DMS79 treated with DMSO at 0.1 percent for 48 hours (cell line): ENCODE results near the gene CCK.

Experiments
- DNase-seq: peaks from one replicate; lab custom pipeline; 2025; lab: John Stamatoyannopoulos, UW

CCK gene

DNA sequence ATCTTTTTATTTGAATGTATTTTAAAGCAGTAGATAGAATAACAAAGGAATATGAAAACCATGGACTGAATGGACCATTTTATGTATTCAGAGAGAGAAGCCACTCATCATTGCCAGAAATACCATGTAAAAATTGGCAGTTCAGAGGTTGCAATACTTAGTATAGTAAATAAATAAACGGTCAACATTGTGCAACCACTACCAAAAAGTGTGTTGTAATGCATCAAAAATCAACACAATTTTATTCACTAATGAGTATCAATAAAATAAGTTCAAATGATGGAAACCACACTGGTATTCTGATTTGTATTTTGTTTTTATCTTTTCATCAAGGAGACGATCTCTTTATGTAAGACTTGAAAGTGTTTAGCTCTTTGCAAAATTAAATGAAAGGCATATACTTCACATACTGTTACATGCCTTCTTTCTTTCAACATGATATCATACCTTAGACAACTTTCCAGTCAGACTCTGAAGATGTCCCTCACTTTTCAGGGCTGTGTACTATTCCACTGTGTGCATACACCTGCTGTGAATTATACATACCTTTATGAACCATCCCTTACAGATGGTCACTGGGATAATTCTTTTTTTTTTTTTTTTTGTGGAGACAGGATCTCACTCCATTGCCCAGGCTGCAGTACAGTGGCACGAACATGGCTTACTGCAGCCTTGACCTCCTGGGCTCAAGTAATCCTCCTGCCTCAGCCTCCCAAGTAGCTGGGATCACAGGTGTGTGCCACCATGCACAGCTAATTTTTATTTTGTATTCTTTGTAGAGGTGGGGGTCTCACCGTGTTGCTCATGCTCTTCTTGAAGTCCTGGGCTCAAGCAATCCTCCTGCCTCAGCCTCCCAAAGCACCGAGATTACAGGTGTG lies 40.3 kb downstream of the CCK start:
- no peak for DNase-seq

DNA sequence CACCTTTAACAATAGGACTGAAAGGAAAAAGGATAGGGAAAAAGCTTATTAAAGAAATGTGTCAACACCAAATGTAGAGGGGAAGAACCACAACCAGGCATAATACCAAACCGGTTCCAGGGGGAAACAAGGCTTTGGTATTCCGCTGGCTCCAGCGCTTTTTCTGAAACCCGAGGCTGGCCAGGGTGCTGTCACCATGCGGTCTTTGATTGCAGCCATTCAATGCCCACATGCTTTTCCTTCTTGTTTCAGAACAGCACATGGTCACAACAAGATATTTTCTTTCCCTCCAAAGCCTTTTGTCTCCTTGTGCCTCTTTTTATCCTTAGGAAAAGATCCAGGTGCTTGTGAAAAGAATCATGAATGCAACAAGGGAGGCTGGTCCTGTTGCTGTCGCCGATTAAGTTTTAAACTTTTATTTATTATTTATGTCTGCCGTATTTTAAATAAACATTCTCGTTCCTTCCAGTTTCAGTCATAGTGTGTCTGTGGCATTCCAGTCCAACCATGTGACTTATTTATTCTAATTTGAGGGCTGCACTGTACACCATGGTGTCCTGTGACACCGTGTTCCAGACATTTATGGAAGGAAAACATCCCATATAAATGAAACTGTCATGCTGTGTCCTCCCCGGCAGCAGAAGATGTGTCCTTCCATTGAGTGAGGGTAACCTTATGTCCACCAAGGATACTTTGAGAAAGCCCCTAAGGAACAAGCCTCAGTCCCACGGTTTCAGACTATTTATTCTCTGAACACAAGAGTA lies 41.1 kb downstream of the CCK start:
- no peak for DNase-seq

DNA sequence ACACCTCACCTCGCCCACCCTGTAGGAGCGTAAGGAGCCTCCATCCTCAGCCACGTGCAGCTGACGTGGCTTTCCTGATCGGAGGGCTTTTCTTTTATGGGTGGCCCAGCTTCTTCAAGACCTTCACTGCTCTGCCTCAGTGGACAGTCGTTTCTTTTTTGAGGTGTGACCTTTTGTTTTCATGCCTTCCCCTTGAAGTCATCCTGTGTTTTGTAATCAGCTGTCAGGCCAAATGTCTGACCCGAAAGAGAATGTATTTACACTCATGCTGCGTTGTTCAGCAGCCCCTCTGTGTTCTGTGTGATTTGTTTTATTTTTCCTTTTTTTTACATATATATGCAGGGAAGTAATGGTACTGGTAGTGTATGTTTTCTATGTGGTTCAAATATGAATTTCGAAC lies 41.8 kb downstream of the CCK start:
- DNase-seq, result no peak

DNA sequence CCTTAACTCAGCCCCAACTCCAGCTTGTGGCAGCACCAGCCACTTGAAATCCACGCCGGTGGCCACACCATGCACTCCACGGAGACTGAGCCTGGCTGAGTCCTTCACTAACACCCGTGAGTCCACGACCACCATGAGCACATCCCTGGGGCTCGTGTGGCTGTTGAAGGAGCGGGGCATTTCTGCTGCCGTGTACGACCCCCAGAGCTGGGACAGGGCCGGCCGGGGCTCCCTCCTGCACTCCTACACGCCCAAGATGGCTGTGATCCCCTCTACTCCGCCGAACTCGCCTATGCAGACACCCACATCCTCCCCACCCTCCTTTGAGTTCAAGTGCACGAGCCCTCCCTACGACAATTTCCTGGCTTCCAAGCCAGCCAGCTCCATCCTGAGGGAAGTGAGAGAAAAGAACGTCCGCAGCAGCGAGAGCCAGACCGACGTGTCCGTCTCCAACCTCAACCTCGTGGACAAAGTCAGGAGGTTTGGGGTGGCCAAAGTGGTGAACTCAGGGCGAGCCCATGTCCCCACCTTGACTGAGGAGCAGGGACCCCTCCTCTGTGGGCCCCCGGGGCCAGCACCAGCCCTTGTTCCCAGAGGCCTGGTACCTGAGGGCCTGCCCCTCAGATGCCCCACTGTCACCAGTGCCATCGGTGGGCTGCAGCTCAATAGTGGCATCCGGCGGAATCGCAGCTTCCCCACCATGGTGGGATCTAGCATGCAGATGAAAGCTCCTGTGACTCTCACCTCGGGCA lies 42.9 kb downstream of the CCK start:
- DNase-seq, result no peak

DNA sequence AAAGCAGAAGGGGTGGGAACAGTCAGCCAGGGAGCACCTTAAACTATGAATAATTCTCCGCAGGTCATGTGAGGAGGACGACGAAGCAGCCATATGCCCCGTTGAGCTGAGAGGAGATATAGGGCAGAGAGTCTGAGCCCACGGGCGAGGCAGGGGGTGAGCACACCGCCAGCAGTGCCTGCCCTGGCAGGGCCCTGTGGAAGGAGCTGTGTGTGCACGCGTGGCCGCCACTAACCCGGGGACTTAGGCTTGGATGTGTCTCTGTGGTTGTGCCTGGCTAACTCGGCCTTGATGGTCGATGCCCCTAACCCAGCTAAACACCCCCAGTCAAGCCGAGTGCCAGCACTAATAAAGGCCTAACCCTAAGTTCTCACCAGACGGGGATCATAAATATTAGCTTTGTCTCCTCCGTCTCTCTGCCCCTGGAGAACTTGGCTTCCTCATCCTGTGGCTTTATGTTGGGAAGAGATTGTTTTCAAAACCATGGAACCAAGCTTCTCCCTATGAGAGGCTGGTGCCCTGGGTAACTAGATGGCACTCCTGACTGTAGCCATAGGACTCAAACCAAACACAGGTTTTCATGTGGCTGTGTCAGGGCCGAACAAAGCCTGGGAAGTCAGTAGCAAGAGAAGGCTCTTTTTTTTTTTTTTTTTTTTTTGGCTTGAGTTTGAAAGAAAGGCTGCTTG lies 45.4 kb downstream of the CCK start:
- DNase-seq, result no peak

DNA sequence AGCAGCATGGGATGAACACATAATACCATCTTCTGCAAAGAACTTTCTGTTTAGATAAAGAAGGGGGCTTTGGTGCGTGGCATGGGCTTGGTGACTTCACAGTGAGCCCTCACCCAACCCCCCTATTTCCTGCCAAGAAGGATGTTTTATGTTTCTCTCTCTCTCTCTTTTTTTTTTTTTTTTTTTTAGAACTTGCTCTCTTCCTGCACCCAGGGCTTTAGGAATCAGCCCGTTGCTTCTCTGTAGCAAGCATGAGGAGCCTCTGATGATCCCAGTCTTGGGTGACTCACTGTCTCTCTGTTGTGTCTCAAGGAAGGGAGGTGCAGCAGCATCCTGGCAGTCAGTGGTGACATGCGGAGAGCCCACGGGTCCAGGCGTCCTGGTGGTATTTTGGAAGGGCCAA lies 49.1 kb downstream of the CCK start:
- DNase-seq, result no peak

DNA sequence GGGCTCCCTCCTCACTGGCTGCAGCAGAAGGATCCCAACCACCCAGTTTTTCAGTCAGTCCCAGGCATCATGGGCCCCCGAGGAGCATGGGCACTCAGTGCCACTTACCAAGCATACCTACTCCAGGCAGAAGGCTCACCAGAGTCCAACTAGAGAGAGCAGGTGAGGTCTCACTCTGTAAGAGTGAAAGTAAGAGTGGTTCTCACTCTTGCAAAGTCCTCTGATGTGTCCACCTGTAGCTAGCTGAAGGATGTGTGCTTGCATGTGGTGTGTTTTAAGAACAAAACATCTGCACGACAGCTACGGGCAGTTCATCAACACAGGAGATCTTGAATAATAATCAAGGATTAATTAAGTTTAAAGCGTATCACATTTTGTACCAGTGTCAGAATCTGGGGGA lies 49.7 kb downstream of the CCK start:
- DNase-seq, result no peak

DNA sequence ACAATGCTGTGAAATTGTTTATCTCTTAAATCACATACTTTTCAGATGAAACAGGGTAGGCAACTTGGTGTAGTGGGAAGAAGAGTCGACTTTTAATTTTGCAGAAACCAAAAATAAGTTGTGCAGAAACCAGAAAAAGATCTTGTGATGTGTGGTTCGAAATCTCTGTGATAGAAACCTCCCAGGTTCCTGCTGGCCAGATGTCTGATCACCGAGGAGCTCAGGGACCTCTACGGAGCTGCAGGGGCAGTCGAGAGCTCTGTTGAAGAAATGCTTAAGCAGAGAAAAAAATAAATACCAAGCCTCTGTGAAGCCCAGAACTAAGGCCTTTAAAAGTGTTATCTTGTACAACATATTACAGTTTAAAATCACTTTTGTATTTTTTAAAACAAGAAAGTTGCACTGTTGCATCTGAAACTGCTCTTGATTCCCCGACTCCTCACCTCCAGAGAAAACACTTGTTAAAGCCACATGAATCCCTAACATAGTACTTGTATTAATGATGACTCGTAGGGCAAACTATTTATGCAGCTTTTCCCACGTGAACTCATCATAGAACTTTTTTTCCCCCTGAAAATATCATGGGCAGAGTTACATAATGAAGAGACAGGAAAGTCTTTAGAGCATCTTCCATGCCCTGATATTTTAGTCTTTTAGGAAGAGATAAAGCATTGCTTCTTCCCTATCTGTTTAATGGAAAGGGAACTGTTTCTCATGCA lies 51.3 kb downstream of the CCK start:
- no peak for DNase-seq

DNA sequence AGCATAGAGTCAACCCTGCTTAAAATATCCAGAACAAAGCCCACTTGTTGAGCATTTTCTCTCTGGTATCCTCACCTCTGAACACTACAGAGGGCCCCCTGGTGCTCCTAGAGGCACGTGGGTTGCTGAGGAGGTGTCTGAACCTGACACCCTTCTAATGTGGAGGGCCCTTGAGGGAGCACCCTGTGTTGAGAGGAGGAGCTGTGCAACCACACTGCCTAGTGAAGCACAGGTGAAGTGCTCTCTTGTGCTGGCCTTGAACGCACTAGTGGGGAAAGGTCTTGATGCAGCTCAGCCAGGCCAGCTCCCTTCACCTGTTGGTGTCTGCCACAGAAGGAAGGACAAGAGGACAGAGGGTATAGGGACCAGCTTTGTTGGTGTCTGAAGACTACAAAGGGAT lies 51.9 kb downstream of the CCK start:
- DNase-seq, result peak; percentile 67

DNA sequence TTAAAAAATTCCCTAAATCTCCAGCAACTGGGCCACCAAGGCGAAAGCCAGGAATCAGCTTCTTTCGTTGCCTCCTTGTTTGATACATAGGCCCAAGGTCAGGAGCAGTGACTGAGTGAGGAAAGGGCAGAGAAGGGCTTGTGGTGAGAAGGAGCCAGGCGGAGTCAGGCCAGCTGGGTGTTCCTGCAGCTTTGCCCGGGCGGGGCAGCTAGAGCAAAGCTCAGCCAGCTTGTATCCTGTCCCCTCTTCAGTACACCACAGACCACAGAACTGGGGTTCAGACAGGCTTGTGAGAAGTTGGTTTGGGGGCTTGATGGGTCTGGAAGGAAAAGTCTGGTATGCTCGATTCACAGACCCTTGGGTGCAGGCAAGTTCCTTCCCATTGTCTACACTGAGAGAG lies 52.6 kb downstream of the CCK start:
- no peak for DNase-seq

DNA sequence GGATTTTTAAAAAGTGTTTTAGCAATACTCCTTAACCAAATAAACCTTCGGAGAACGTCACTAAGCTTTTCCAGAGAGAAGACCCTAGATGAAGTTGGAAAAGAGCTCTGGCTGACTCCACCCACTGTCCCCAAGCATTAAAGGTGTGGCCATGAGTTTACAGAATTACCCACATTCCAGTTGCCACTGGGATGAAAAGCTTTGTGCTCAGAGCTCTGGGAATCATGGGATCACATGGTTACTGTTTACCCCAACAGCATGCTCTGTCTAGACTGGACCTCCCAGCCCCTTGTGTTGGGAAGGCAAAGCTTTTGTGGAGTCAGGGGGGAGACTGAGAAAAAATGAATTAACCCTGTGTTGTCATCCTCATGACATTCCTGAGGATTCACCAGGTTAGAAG lies 55.3 kb downstream of the CCK start:
- DNase-seq, result no peak

DNA sequence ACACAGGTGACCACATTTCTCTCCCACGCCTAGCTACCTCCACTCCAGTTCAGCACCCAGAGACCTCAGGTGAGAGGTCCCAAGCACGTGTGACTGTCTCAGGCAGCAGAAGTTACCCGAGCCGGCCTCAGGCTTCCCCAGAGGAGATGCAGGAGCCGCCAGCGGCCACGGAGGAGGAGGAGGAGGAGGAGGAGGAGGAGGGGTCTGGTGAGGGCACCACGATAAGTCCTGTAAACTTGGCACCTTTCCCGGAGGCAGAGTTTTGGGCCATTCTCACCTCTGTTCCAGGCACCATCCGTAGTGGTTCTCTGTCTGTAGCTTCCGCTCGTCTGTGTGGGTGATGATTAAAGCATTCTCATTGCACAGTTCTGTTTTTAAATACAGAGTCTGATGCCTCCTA lies 56.1 kb downstream of the CCK start:
- DNase-seq, result no peak
